ENCODE measurements around the gene NRG2.

The NRG2 gene

GRCh38 chr5:140018517-140018916 is 24.6 kb downstream of the NRG2 start:
- no peaks in the 10 kb centered on the region for H3F3A ChIP-seq (ENCODE audit: control insufficient read depth, insufficient read depth)
- H3K27ac ChIP-seq (ENCODE audit: low read depth, low read length) = no peak overlapping the region
- H3K79me2 ChIP-seq (ENCODE audit: control insufficient read depth, low read length) = no peaks in the 10 kb centered on the region
- H3K4me3 ChIP-seq (ENCODE audit: low read length) = no peak overlapping the region
- H3K36me3 ChIP-seq (ENCODE audit: control insufficient read depth, low read length) = no peaks in the 10 kb centered on the region
- TF ChIP-seq EZH2phosphoT487 (IDR thresholded peaks at IDR 0.05; ENCODE audit: borderline replicate concordance, low read length) = no peak
- TF ChIP-seq CTCF (IDR thresholded peaks at IDR 0.05; ENCODE audit: low read depth, low read length, poor library complexity, severe bottlenecking) = no peak
- H3K4me2 ChIP-seq (ENCODE audit: low read length) = no peak overlapping the region
- H3K4me1 ChIP-seq (ENCODE audit: control insufficient read depth, low read length) = no peaks in the 10 kb centered on the region
- no peaks in the 10 kb centered on the region for H4K20me1 ChIP-seq (ENCODE audit: control insufficient read depth, insufficient read depth, low read depth, low read length)
- no peaks in the 10 kb centered on the region for H3K9me3 ChIP-seq (ENCODE audit: control insufficient read depth, insufficient read depth, low read length)
- no peaks in the 10 kb centered on the region for H3K9me2 ChIP-seq (replicated peaks; ENCODE audit: control insufficient read depth, low read length)
- H3K27me3 ChIP-seq (ENCODE audit: control insufficient read depth, low read length) = peaks cover 48% of the 10 kb centered on the region

GRCh38 chr5:140018096-140018481 is 25.0 kb downstream of the NRG2 start:
- no peaks in the 10 kb centered on the region for H3K36me3 ChIP-seq (ENCODE audit: control insufficient read depth, low read length)
- no peaks in the 10 kb centered on the region for H3F3A ChIP-seq (ENCODE audit: control insufficient read depth, insufficient read depth)
- H3K4me2 ChIP-seq (ENCODE audit: low read length) = no peak overlapping the region
- no peaks in the 10 kb centered on the region for H3K9me3 ChIP-seq (ENCODE audit: control insufficient read depth, insufficient read depth, low read length)
- no peaks in the 10 kb centered on the region for H4K20me1 ChIP-seq (ENCODE audit: control insufficient read depth, insufficient read depth, low read depth, low read length)
- H3K79me2 ChIP-seq (ENCODE audit: control insufficient read depth, low read length) = no peaks in the 10 kb centered on the region
- peaks cover 47% of the 10 kb centered on the region for H3K27me3 ChIP-seq (ENCODE audit: control insufficient read depth, low read length)
- no peak overlapping the region for H3K27ac ChIP-seq (ENCODE audit: low read depth, low read length)
- H3K4me3 ChIP-seq (ENCODE audit: low read length) = no peak overlapping the region
- no peak for TF ChIP-seq EZH2phosphoT487 (IDR thresholded peaks at IDR 0.05; ENCODE audit: borderline replicate concordance, low read length)
- TF ChIP-seq CTCF (IDR thresholded peaks at IDR 0.05; ENCODE audit: low read depth, low read length, poor library complexity, severe bottlenecking) = no peak
- no peaks in the 10 kb centered on the region for H3K4me1 ChIP-seq (ENCODE audit: control insufficient read depth, low read length)
- H3K9me2 ChIP-seq (replicated peaks; ENCODE audit: control insufficient read depth, low read length) = no peaks in the 10 kb centered on the region

GRCh38 chr5:140017397-140018095 is 25.6 kb downstream of the NRG2 start:
- no peaks in the 10 kb centered on the region for H3F3A ChIP-seq (ENCODE audit: control insufficient read depth, insufficient read depth)
- peaks cover 45% of the 10 kb centered on the region for H3K27me3 ChIP-seq (ENCODE audit: control insufficient read depth, low read length)
- H3K27ac ChIP-seq (ENCODE audit: low read depth, low read length) = no peak overlapping the region
- no peaks in the 10 kb centered on the region for H4K20me1 ChIP-seq (ENCODE audit: control insufficient read depth, insufficient read depth, low read depth, low read length)
- H3K4me2 ChIP-seq (ENCODE audit: low read length) = no peak overlapping the region
- no peak for TF ChIP-seq CTCF (IDR thresholded peaks at IDR 0.05; ENCODE audit: low read depth, low read length, poor library complexity, severe bottlenecking)
- TF ChIP-seq EZH2phosphoT487 (IDR thresholded peaks at IDR 0.05; ENCODE audit: borderline replicate concordance, low read length) = no peak
- no peaks in the 10 kb centered on the region for H3K4me1 ChIP-seq (ENCODE audit: control insufficient read depth, low read length)
- H3K36me3 ChIP-seq (ENCODE audit: control insufficient read depth, low read length) = no peaks in the 10 kb centered on the region
- H3K9me3 ChIP-seq (ENCODE audit: control insufficient read depth, insufficient read depth, low read length) = no peaks in the 10 kb centered on the region
- no peaks in the 10 kb centered on the region for H3K79me2 ChIP-seq (ENCODE audit: control insufficient read depth, low read length)
- no peak overlapping the region for H3K4me3 ChIP-seq (ENCODE audit: low read length)
- H3K9me2 ChIP-seq (replicated peaks; ENCODE audit: control insufficient read depth, low read length) = no peaks in the 10 kb centered on the region
